HTR-8/SVneo (cell line): ENCODE data around the gene ANKRD44.

Source experiments
- DNase-seq: peaks from one replicate; pipeline ENCODE4 v3.0.0; 2011; ENCODE audit warnings: low spot score, mixed read lengths; ENCODE audit not compliant: insufficient read length
- FAIRE-seq: peaks from 2 replicates; lab custom pipeline; 2011; peaks lifted over from hg19 to GRCh38; lab: Jason Lieb, UNC

Gene ANKRD44

GRCh38 chr2:197265924-197266323 lies 44.7 kb downstream of the ANKRD44 start:
- DNase-seq, result no peak
- FAIRE-seq, result no peak

- no peak for DNase-seq
- FAIRE-seq, result no peak
Measured at GRCh38 chr2:197265036-197265435, 45.5 kb downstream of the ANKRD44 start.

DNA sequence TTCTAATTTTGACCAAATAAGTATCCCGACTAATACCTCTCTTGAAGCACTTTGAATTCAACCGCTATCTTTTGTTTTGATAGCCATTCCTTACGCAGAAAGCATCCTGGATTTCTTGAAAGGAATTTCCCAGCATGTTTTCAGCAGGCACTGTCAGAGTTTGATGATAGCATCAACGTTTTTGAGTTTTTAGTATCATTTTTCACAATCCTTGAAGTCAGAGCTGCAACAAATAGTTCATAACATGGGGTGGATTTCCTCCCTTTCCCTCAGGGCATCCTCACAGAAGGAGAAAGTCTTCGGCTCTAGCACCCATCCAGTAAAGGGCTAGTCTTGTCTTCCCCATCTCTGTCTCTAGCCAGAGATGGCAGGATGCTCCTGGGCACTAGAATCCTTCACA lies 46.2 kb downstream of the ANKRD44 start:
- no peak for DNase-seq
- no peak for FAIRE-seq

- FAIRE-seq (no peak), DNase-seq (no peak)
Measured at GRCh38 chr2:197263077-197263476, 47.5 kb downstream of the ANKRD44 start.

DNA sequence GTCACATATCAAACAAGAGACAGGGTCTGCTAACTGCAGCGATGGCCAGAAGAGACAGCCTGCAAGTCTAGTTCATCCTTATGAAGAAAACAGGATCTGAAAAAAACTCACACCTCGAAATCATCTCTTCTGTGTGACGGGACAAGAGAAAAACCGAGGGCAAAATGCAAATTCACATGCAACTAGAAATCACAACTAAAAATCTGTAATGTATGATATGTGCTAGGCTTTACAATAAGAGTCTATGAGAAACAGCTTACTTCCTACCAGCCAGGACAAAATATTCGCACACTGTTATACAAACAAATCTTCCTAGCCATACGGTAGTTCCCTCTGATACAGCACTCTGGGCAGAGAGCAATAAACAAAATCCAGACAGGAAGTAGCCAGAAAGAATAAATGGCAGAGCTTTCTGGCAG lies 48.8 kb downstream of the ANKRD44 start:
- FAIRE-seq (no peak), DNase-seq (no peak)

DNA sequence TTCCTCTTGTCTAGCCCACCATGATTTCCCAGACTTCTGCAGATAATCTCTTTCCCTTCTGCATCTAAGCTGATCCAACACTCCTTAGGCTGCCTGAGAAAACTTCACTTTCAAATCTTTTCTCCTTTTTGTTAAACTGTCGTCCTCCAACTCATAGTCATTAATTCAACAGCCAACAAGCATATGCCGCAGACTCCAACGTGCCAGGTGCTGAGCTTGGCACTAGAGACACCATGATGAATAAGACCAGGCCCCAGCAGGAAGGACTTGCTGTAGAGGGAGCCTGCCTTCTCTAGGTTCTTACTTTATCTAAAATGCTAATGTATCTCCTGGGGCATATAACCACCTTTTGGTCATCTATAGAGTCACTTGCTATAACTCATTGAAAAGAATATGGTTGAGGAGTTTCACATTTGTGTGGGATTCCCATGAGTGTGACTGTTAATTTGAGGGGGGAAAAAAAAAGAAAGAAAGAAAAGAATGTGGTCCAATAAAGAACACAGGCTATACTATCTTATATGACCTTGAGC lies 51.0 kb downstream of the ANKRD44 start:
- DNase-seq, result no peak
- no peak for FAIRE-seq

DNA sequence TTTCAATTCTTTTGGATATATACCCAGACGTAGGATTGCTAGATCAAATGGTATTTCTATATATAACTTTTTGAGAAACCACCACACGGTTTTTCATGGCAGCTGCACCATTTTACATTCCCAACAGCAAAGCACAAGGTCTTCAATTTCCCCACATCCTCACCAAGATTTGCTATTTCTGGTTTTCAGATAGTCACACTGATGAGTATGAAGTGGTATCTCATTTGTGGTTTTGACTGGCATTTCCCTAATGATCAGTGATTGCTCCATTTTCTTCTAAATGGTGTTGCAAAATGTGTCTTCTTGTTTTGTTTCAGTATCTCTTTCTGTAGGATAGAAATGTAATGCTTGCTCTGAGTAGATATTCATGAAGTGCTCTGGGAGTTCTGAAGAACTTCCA lies 52.0 kb downstream of the ANKRD44 start:
- FAIRE-seq (no peak), DNase-seq (no peak)

- DNase-seq (no peak), FAIRE-seq (no peak)
Measured at GRCh38 chr2:197256547-197257170, 53.9 kb downstream of the ANKRD44 start.

- FAIRE-seq, result no peak
- no peak for DNase-seq
Measured at GRCh38 chr2:197256021-197256420, 54.6 kb downstream of the ANKRD44 start.

DNA sequence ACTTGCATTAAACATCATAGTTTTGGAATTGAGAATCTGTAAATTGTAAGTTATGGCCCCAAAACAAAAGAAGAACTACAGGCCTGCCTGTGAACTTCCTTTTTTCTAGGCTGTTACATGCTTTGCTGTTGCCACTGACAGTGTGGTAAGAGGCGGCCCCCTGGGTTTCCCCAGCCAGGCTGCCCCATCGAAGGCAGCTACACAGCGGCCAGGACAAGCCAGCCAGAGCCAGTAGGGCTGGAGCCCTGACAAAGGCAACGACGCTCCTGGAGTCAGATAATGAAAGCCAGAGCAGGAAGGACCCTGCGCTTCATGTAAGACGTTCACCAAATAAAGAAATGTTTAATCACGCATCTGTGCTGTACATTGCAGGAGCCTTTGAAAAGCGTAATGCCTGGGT lies 55.0 kb downstream of the ANKRD44 start:
- FAIRE-seq (no peak), DNase-seq (no peak)

- DNase-seq, result no peak
- FAIRE-seq, result no peak
Measured at GRCh38 chr2:197254776-197255530, 55.6 kb downstream of the ANKRD44 start.

- DNase-seq (no peak), FAIRE-seq (no peak)
Measured at GRCh38 chr2:197251576-197251975, 59.0 kb downstream of the ANKRD44 start.

- no peak for DNase-seq
- no peak for FAIRE-seq
Measured at GRCh38 chr2:197251163-197251562, 59.4 kb downstream of the ANKRD44 start.

DNA sequence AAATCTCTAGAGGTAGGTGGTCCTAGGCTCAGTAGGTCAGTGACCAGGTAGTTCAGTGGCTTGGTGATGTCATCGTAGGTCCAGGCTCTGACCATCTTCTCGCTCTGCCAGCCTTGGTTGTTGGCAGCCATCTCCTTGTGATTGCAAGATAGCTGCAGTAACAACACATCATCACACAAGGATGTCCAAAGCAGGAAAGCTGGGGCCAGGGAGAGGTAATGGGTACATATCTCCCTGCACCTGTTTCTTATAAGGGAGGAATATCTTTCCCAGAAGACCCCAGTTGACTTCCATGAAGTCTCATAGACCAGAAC lies 60.5 kb downstream of the ANKRD44 start:
- FAIRE-seq, result no peak
- no peak for DNase-seq

- no peak for FAIRE-seq
Measured at GRCh38 chr2:197249381-197250083, 61.0 kb downstream of the ANKRD44 start.

GRCh38 chr2:197248623-197249022 lies 62.0 kb downstream of the ANKRD44 start:
- DNase-seq, result no peak
- FAIRE-seq, result no peak

More at GRCh38 chr2:197249381-197250083, 61.0 kb downstream of the ANKRD44 start:
- DNase-seq, result no peak

GRCh38 chr2:197248001-197248401 lies 62.6 kb downstream of the ANKRD44 start:
- no peak for DNase-seq
- FAIRE-seq, result no peak

DNA sequence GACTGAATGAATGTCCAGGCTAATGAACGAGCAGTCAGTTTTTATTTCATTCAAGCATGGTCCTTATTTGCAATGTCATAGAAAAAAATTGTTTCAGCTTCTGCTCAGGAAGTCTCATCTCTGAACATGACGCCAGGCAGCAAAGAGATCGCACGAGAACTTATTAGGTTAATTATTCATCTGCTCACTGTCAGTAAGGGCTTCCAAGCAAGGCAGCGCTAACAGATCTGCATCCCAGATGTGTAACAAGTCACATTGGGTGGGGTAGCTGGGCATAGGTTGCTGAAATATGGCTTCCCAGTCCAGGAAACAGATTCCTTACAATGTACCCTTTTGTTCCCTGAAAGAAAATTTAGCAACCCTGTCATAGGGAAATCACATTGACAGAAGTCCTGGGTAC lies 63.5 kb downstream of the ANKRD44 start:
- no peak for FAIRE-seq

DNA sequence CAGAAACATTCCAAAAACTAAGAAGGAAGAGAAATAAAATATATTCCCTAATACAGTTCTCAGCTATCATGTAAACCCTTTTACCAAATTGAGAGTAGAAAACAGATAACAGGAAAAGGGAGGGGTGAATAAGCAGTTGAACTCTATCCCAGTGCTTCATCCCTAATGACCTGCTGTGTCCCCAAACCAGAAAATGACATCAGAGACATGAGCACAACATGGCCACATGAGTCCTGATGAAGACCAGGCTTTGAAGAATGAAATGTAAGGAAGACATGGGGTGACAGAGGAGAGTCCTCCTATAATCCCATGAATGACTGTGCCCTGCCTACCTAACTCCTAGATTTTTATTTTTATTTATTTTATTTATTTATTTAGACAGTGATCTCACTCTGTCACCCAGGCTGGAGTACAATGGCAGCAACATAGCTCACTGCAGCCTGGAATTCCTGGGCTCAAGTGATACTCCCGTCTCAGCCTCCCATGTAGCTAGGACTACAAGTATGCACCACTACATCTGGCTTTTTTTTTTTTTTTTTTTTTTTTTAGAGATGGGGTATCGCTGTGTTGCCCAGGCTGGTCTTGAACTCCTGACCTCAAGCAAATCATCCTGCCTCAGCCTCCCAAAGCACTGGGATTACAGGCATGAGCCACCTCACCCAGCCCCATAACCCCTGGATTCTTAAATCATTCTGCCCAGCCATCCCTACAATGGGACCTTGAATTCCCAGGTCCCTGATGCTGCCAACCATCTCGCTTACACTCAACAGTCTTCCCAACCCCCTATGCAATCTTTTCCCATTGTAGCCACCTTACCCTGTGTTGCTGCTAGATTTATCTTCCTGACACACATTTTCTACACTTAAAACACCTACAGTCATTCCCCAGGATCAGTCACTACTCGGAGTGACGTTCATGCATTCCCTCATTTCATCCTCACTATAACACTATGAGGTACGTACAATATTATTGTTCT lies 64.5 kb downstream of the ANKRD44 start:
- DNase-seq, result no peak
- FAIRE-seq, result no peak

More for the DNA sequence above, 63.5 kb downstream of the ANKRD44 start:
- DNase-seq, result no peak

DNA sequence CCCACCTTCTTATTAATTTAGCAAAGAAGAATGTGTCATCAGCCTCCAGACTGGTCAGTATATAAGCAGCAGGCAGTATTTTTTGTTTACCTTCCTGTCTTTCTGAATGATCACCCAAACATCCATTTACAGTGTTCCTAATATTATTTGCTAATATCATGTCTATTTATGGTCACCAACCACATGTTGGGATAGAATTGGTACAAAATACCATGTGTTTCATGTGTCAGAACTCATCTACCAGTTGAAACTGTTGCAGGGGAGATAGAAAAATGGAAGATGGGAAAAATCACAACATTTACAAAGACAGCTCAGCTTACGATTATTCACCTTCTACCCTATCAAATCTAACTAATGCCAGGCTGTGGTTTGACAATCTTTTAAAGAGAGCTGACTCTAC lies 66.2 kb downstream of the ANKRD44 start:
- FAIRE-seq, result no peak
- no peak for DNase-seq
